Measurements from ENCODE around the gene TMEM266.

GRCh38 chr15:76172782-76173181 lies 113.0 kb downstream of the TMEM266 start:
- TF ChIP-seq POLR2A (IDR thresholded peaks at IDR 0.05; ENCODE audit: extremely low read depth, insufficient read length), result no peak
- TF ChIP-seq, protein P1, sequence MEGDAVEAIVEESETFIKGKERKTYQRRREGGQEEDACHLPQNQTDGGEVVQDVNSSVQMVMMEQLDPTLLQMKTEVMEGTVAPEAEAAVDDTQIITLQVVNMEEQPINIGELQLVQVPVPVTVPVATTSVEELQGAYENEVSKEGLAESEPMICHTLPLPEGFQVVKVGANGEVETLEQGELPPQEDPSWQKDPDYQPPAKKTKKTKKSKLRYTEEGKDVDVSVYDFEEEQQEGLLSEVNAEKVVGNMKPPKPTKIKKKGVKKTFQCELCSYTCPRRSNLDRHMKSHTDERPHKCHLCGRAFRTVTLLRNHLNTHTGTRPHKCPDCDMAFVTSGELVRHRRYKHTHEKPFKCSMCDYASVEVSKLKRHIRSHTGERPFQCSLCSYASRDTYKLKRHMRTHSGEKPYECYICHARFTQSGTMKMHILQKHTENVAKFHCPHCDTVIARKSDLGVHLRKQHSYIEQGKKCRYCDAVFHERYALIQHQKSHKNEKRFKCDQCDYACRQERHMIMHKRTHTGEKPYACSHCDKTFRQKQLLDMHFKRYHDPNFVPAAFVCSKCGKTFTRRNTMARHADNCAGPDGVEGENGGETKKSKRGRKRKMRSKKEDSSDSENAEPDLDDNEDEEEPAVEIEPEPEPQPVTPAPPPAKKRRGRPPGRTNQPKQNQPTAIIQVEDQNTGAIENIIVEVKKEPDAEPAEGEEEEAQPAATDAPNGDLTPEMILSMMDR (IDR thresholded peaks at IDR 0.05; ENCODE audit: low read depth, low read length), result no peak
- no peak for TF ChIP-seq MYC (IDR thresholded peaks at IDR 0.05; ENCODE audit: low read depth, low read length)
- no peak for TF ChIP-seq MAX (IDR thresholded peaks at IDR 0.05; ENCODE audit: low read depth, low read length)
